Measurements from ENCODE around the gene RNF215.

Gene RNF215

GRCh38 chr22:30425616-30426387, 38.6 kb upstream of the RNF215 start, which contains the start of gene MTFP1:
MTFP1 (plus strand) TSS chr22:30425768; CDS start chr22:30425880, 112 bp downstream.
- Histone ChIP-seq H3K4me1 (ENCODE audit: low read length) (peaks cover 25% of the 10 kb centered on the region), H3K27ac (ENCODE audit: low read length) (peak within 1 kb of the TSS; percentile 64), H3K9ac (ENCODE audit: low read length) (peak within 1 kb of the TSS; percentile 87), H3K27me3 (ENCODE audit: low read depth, low read length) (no peaks in the 10 kb centered on the region), H2AFZ (ENCODE audit: low read depth, low read length) (peak within 1 kb of the TSS; percentile 69), H4K20me1 (ENCODE audit: insufficient read depth, low read length) (0 out of 2 replicates have a peak, but pooled peaks cover 7% of the 10 kb centered on the region), H3K9me3 (ENCODE audit: insufficient read depth, low read length) (no peaks in the 10 kb centered on the region), H3K4me3 (ENCODE audit: low read length) (peak within 1 kb of the TSS; percentile 87), H3K79me2 (ENCODE audit: low read length) (peaks cover 44% of the 10 kb centered on the region), H3K36me3 (replicated peaks; ENCODE audit: low read depth, low read length) (peaks cover 43% of the 10 kb centered on the region), H3K4me2 (ENCODE audit: low read length) (peak within 1 kb of the TSS; percentile 97)
- TF ChIP-seq EZH2phosphoT487 (IDR thresholded peaks at IDR 0.05; ENCODE audit: low read depth) = no peak
- 0 out of 2 replicates have a peak, but pooled peaks have one; percentile 5 for TF ChIP-seq CTCF (IDR thresholded peaks at IDR 0.05; ENCODE audit: low read depth, low read length)

GRCh38 chr22:30425327-30425615, 38.1 kb upstream of the RNF215 start:
- Histone ChIP-seq H3K27ac (ENCODE audit: low read length) (peak overlapping the region; percentile 64), H3K79me2 (ENCODE audit: low read length) (peaks cover 44% of the 10 kb centered on the region), H2AFZ (ENCODE audit: low read depth, low read length) (peak overlapping the region; percentile 69), H3K36me3 (replicated peaks; ENCODE audit: low read depth, low read length) (peaks cover 48% of the 10 kb centered on the region), H4K20me1 (ENCODE audit: insufficient read depth, low read length) (0 out of 2 replicates have a peak, but pooled peaks cover 7% of the 10 kb centered on the region), H3K4me3 (ENCODE audit: low read length) (peak overlapping the region; percentile 87), H3K27me3 (ENCODE audit: low read depth, low read length) (no peaks in the 10 kb centered on the region), H3K9ac (ENCODE audit: low read length) (peak overlapping the region; percentile 87), H3K4me1 (ENCODE audit: low read length) (peaks cover 25% of the 10 kb centered on the region), H3K9me3 (ENCODE audit: insufficient read depth, low read length) (no peaks in the 10 kb centered on the region), H3K4me2 (ENCODE audit: low read length) (peak overlapping the region; percentile 97)
- TF ChIP-seq EZH2phosphoT487 (IDR thresholded peaks at IDR 0.05; ENCODE audit: low read depth) (no peak), CTCF (IDR thresholded peaks at IDR 0.05; ENCODE audit: low read depth, low read length) (no peak)

- peak overlapping the region; percentile 87 for H3K4me3 ChIP-seq (ENCODE audit: low read length)
- H3K27me3 ChIP-seq (ENCODE audit: low read depth, low read length) = no peaks in the 10 kb centered on the region
- 0 out of 2 replicates have a peak, but pooled peaks cover 7% of the 10 kb centered on the region for H4K20me1 ChIP-seq (ENCODE audit: insufficient read depth, low read length)
- peaks cover 50% of the 10 kb centered on the region for H3K36me3 ChIP-seq (replicated peaks; ENCODE audit: low read depth, low read length)
- peak overlapping the region; percentile 64 for H3K27ac ChIP-seq (ENCODE audit: low read length)
- H3K9me3 ChIP-seq (ENCODE audit: insufficient read depth, low read length) = no peaks in the 10 kb centered on the region
- H3K79me2 ChIP-seq (ENCODE audit: low read length) = peaks cover 44% of the 10 kb centered on the region
- H3K4me2 ChIP-seq (ENCODE audit: low read length) = peak overlapping the region; percentile 97
- H3K9ac ChIP-seq (ENCODE audit: low read length) = peak overlapping the region; percentile 87
- peak; percentile 25; the same call in 1 of the 2 replicates for TF ChIP-seq CTCF (IDR thresholded peaks at IDR 0.05; ENCODE audit: low read depth, low read length)
- TF ChIP-seq EZH2phosphoT487 (IDR thresholded peaks at IDR 0.05; ENCODE audit: low read depth) = no peak
- peaks cover 25% of the 10 kb centered on the region for H3K4me1 ChIP-seq (ENCODE audit: low read length)
- H2AFZ ChIP-seq (ENCODE audit: low read depth, low read length) = peak overlapping the region; percentile 59
Observed at GRCh38 chr22:30424534-30425326, 37.5 kb upstream of the RNF215 start.

All from OCI-LY3 (cell line).